Measurements from ENCODE around the gene AVL9. TPM values are rescaled to one million over a fixed set of nuclear protein-coding genes. Genes with fewer than 3 reads are reported as not detected.
"Not testable (repeated sequence)": the region's sequence is repeated elsewhere in the genome, so short reads cannot be mapped to it uniquely, and the experiment has no call there.

AVL9 gene
- total and polyA plus RNA-seq, 10 donors: 8.4 to 54.8 (median 34.3) TPM

DNA sequence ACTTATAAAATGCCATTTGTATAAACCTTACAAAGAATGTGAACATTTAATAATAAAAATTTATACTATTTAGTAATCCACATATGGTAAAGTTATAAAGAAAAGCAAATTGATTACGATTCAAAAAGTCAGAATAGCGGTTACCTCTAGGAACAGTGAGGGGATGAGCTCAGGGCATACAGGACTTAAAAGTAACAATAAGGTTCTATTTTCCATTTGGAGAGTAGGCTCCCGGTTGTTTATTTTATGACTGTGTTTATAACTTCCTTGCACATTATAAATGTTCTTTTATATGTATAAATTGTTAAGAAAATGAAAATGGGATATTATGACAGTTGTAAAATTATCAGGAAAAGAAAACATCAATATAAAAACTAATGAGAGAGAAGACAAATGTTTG lies 135.7 kb downstream of the AVL9 start:
- H3K27ac ChIP-seq: no peak overlapping the region
- no peaks in the 10 kb centered on the region for H3K4me1 ChIP-seq
- WGBS, 5 donors: 62 to 96% (median 83%) methylated on average over 3 of the region's 3 CpGs
- TF ChIP-seq, protein P1, sequence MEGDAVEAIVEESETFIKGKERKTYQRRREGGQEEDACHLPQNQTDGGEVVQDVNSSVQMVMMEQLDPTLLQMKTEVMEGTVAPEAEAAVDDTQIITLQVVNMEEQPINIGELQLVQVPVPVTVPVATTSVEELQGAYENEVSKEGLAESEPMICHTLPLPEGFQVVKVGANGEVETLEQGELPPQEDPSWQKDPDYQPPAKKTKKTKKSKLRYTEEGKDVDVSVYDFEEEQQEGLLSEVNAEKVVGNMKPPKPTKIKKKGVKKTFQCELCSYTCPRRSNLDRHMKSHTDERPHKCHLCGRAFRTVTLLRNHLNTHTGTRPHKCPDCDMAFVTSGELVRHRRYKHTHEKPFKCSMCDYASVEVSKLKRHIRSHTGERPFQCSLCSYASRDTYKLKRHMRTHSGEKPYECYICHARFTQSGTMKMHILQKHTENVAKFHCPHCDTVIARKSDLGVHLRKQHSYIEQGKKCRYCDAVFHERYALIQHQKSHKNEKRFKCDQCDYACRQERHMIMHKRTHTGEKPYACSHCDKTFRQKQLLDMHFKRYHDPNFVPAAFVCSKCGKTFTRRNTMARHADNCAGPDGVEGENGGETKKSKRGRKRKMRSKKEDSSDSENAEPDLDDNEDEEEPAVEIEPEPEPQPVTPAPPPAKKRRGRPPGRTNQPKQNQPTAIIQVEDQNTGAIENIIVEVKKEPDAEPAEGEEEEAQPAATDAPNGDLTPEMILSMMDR (IDR thresholded peaks at IDR 0.05 in 8 of 11, conservative IDR thresholded peaks at IDR 0.05 in 3 of 11): no peak
- TF ChIP-seq POLR2AphosphoS5 (IDR thresholded peaks at IDR 0.05) (no peak), POLR2A (IDR thresholded peaks at IDR 0.05) (no peak)
- no peak for DNase-seq
- intact Hi-C loops (cut with DNase I; ENCODE audit: low total_unique reads): no loop called here
- no peaks in the 10 kb centered on the region for H3K9me3 ChIP-seq
- H3K27me3 ChIP-seq (replicated peaks in 1 of 7): no peaks in the 10 kb centered on the region
- H3K36me3 ChIP-seq: no peaks in the 10 kb centered on the region
- no peak overlapping the region for H3K4me3 ChIP-seq

DNA sequence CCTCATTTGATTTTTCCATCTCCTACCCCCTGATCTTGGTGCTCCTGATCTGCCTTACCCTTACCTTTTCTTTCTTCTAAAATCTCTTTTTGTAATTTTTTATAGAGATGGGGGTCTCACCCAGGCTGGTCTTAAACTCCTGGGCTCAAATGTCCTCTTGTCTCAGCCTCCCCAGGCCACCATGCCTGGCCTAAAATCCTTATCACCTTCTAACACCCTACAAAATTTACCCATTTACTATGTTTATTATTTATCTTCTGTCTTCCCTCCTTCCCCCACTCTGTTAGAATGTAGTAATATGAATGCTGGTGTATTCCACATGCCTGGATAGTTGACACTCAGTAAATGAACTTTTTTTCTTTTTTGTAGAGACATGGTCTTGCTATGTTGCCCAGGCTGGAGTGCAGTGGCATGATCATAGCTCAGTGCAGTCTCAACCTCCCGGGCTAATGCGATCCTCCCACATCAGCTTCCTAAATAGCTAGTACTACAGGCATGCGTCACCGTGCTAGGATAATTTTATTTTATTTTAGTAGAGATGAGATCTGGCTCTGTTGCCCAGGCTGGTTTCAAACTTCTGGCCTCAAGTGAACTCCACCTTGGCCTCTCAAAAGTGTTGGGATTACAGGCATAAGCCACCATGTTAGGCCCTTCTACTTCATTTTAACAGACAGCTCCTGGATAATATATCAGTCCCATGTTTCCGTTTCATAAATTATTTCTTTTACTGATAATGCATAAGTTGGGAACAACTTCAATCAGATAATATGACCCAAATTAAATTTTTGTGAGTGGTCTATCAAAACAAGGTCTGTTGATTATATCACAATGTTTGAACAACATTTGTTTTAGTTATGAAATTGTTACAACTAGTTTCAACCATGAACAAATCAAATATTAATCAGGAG lies 136.6 kb downstream of the AVL9 start:
- H3K4me1 ChIP-seq; intact Hi-C loops (cut with DNase I; ENCODE audit: low total_unique reads); H3K4me3 ChIP-seq; H3K27me3 ChIP-seq (replicated peaks in 1 of 7); DNase-seq; H3K36me3 ChIP-seq; H3K9me3 ChIP-seq; H3K27ac ChIP-seq: not testable (repeated sequence)
- 97 to 99% (median 97%) methylated on average over 5 of the region's 5 CpGs for WGBS, 5 donors

DNA sequence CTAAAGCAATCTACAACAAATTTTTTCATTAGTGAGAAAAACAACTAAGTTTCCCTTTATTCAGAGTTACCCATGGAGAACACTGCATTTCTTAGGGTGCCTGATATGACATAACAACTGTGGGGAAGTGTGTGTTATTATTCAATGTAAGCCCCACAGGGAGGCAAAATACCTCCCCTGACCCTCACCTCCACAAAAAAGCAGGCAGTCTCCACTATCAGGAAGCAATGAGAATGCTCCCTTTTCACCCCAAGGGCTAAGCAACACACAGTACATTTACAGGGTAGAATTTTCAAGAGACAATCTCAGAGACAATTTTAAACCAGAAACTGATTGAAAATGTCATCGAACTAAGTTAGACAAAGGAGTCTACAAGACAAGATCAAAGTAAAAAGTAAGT lies 138.2 kb downstream of the AVL9 start:
- WGBS, 5 donors: no CpG with 5 or more reads among the region's 1 CpG
- H3K4me1 ChIP-seq; DNase-seq; H3K27ac ChIP-seq; H3K27me3 ChIP-seq (replicated peaks in 1 of 7); H3K9me3 ChIP-seq; H3K36me3 ChIP-seq; H3K4me3 ChIP-seq; intact Hi-C loops (cut with DNase I; ENCODE audit: low total_unique reads): not testable (repeated sequence)

DNA sequence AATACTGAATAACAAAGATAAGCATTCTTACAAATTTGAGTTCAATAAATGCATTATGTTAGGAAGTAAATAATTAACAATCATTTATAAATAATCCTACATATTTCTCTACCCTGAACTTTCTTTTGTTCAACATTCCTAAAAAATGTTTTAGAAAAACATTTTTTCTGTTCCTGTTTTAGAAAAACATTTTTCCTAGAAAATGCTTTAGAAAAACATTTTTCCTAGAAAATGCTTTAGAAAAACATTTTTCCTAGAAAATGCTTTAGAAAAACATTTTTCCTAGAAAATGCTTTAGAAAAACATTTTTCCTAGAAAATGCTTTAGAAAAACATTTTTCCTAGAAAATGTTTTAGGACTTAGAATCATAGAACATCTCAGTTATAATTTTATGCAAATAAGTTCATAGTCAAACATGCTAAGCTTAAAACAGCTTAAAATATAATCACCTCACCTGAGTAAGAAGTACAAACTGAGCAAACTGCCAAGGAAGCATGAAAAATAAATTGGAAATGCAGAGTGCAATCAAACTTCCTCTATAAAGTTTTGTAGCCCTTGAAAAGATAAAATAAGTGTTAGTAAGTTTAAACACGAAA lies 139.6 kb downstream of the AVL9 start:
- WGBS, 5 donors: 46 to 72% (median 68%) methylated on average over 1 of the region's 1 CpG

DNA sequence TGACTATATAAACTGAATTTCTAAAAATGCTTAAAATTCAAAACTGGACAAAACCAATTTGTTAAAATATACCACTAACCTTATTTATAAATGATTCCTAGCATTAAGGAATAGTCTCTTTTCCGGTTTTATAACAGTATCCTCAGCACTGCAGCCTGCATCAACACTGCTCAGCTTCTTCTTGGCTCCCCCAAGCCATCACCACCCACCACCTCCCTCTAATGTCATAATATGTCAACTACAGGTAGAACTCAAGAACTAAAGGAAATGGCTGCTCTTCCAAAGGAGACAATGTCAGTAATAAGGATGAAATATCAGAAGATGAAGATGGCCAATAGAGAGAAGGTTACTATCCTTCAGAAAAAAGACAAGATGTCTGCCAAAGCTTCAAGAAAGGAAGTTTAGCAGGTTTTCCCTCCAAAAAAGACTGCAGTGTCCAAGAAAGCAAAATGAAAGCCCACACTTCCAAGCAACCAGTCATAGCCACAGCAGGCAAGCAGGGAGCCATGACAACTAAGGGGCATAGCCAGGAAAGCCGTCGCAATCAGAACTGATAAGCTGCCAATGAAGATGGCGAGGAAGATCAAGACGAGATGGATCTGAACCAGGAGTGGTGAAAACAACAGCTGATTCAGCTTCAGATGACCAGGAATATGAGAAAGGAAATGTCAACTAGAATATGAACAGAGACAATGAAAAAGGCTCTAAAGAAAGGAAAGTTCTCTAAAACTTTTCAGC lies 141.6 kb downstream of the AVL9 start:
- H3K27ac ChIP-seq; intact Hi-C loops (cut with DNase I; ENCODE audit: low total_unique reads); H3K27me3 ChIP-seq (replicated peaks in 1 of 7); H3K9me3 ChIP-seq; H3K4me3 ChIP-seq; H3K36me3 ChIP-seq; DNase-seq: not testable (repeated sequence)
- 91 to 97% (median 92%) methylated on average over 5 of the region's 5 CpGs for WGBS, 5 donors
- peaks cover 0 to 18% (median 12%) of the 10 kb centered on the region in 6 donors for H3K4me1 ChIP-seq

More for the DNA sequence above, 139.6 kb downstream of the AVL9 start:
- H3K27ac ChIP-seq; H3K36me3 ChIP-seq; DNase-seq; H3K9me3 ChIP-seq; intact Hi-C loops (cut with DNase I; ENCODE audit: low total_unique reads); H3K4me3 ChIP-seq; H3K27me3 ChIP-seq (replicated peaks in 1 of 7): not testable (repeated sequence)
- peaks cover 0 to 18% (median 12%) of the 10 kb centered on the region in 6 donors for H3K4me1 ChIP-seq

DNA sequence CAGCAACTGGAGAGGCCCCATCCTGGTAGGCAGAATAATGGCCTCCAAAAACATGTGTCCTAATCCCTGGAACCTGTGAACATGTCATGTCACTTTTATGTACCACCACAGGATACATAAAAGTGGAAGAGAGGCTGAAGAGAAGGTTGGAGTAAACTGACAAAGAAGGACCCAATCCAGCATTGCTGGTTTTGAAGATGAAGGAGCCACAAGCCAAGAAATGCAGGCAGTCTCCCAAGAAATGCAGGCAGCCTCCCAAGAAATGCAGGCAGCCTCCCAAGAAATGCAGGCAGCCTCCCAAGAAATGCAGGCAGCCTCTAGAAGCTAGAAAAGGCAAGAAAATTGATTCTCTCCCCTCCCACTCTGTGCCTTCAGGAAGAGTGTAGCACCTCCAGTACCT lies 142.3 kb downstream of the AVL9 start:
- H3K36me3 ChIP-seq; H3K27ac ChIP-seq; DNase-seq; intact Hi-C loops (cut with DNase I; ENCODE audit: low total_unique reads); H3K9me3 ChIP-seq; H3K27me3 ChIP-seq (replicated peaks in 1 of 7); H3K4me3 ChIP-seq: not testable (repeated sequence)
- peaks cover 0 to 18% (median 12%) of the 10 kb centered on the region in 6 donors for H3K4me1 ChIP-seq

Other genes with a start within 250 kb of the AVL9 start
- 10 to 100 TPM; 14.5 to 36.8 (median 29.7) TPM for gene LSM5, start 5.1 kb upstream of the AVL9 start, total RNA-seq
- 100 to 1,000 TPM in 2 of 3 donors, 10 to 100 TPM in 1; 95.1 to 142 (median 101) TPM for gene LSM5, start 5.1 kb upstream of the AVL9 start, polyA plus RNA-seq